MM.1S (cell line): Measurements from ENCODE around the gene UBE2J2.

Experiments used
- DNase-seq: peaks from one replicate; pipeline ENCODE4 v3.0.0-alpha.2; 2015
- H2AFZ ChIP-seq: fragments of 300-600 bp; sonication (generic); 2 replicates; pipeline ENCODE4 v1.6.0; 2016; ENCODE audit warnings: antibody characterized with exemption, low read length
- H3F3A ChIP-seq: fragments of 300-600 bp; sonication (generic); 2 replicates; pipeline ENCODE4 v1.6.1; 2016; ENCODE audit warnings: mild to moderate bottlenecking, antibody characterized with exemption, low read length, moderate library complexity, mixed read lengths; ENCODE audit not compliant: insufficient read depth
- H3K27ac ChIP-seq: fragments of 300-600 bp; sonication (generic); 2 replicates; pipeline ENCODE4 v1.5.1; 2016; ENCODE audit warnings: mild to moderate bottlenecking, low read length
- H3K27me3 ChIP-seq: fragments of 300-600 bp; sonication (generic); replicated peaks from 2 replicates; pipeline ENCODE4 v1.6.0; 2016; ENCODE audit warnings: low read length; ENCODE audit not compliant: insufficient read depth
- H3K36me3 ChIP-seq: fragments of 300-600 bp; sonication (generic); replicated peaks from 2 replicates; pipeline ENCODE4 v1.6.1; 2016; ENCODE audit warnings: mild to moderate bottlenecking, low read length, mixed read lengths; ENCODE audit not compliant: insufficient read depth
- H3K4me1 ChIP-seq: fragments of 300-600 bp; sonication (generic); 2 replicates; pipeline ENCODE4 v1.6.1; 2016; ENCODE audit warnings: low read length, mixed read lengths
- H3K4me2 ChIP-seq: fragments of 300-600 bp; sonication (generic); 2 replicates; pipeline ENCODE4 v1.6.0; 2016; ENCODE audit warnings: low read depth, low read length
- H3K4me3 ChIP-seq: fragments of 300-600 bp; sonication (generic); 2 replicates; pipeline ENCODE4 v1.5.1; 2016; ENCODE audit warnings: low read length, mixed read lengths
- H3K79me2 ChIP-seq: fragments of 300-600 bp; sonication (generic); 2 replicates; pipeline ENCODE4 v1.6.1; 2016; ENCODE audit warnings: mixed run types, low read length, mixed read lengths
- H3K9ac ChIP-seq: fragments of 300-600 bp; sonication (generic); 2 replicates; pipeline ENCODE4 v1.6.1; 2016; ENCODE audit warnings: low read length, mixed read lengths
- H3K9me2 ChIP-seq: fragments of 300-600 bp; sonication (generic); replicated peaks from 2 replicates; pipeline ENCODE4 v1.6.1; 2016; ENCODE audit warnings: mild to moderate bottlenecking, low read length, mixed read lengths; ENCODE audit not compliant: insufficient read depth
- H3K9me3 ChIP-seq: fragments of 300-600 bp; sonication (generic); replicated peaks from 2 replicates; pipeline ENCODE4 v1.6.1; 2016; ENCODE audit warnings: mild to moderate bottlenecking, low read length, mixed read lengths; ENCODE audit not compliant: insufficient read depth
- H4K20me1 ChIP-seq: fragments of 300-600 bp; sonication (generic); 2 replicates; pipeline ENCODE4 v1.6.1; 2016; ENCODE audit warnings: mild to moderate bottlenecking, low read length, moderate library complexity, mixed read lengths; ENCODE audit not compliant: insufficient read depth
- CTCF ChIP-seq: fragments of 300-600 bp; sonication (generic); IDR thresholded peaks from 2 replicates; pipeline ENCODE4 v1.5.1; 2016; ENCODE audit warnings: antibody characterized with exemption, low read length, mixed read lengths
- EZH2 ChIP-seq: fragments of 300-600 bp; sonication (generic); optimal IDR thresholded peaks from 2 replicates; pipeline ENCODE3; 2017; ENCODE audit warnings: low read depth, mild to moderate bottlenecking, antibody characterized with exemption, low read length, mixed read lengths
- EZH2phosphoT487 ChIP-seq: fragments of 300-600 bp; sonication (generic); IDR thresholded peaks from 2 replicates; pipeline ENCODE4 v1.6.1; 2018; ENCODE audit warnings: antibody characterized with exemption, low read length

Gene UBE2J2

GRCh38 chr1:1283821-1284220 is 10.2 kb upstream of the UBE2J2 start:
- Histone ChIP-seq H4K20me1 (no peaks in the 10 kb centered on the region), H3K9me3 (no peaks in the 10 kb centered on the region), H3K36me3 (no peaks in the 10 kb centered on the region), H3K4me1 (no peaks in the 10 kb centered on the region), H3K4me2 (no peak overlapping the region), H2AFZ (no peak overlapping the region), H3K4me3 (no peak overlapping the region), H3F3A (no peaks in the 10 kb centered on the region), H3K79me2 (no peaks in the 10 kb centered on the region), H3K27me3 (peaks cover 59% of the 10 kb centered on the region), H3K9ac (no peak overlapping the region), H3K9me2 (no peaks in the 10 kb centered on the region), H3K27ac (no peak overlapping the region)
- DNase-seq = no peak
- TF ChIP-seq EZH2 (no peak), CTCF (no peak), EZH2phosphoT487 (no peak)

DNA sequence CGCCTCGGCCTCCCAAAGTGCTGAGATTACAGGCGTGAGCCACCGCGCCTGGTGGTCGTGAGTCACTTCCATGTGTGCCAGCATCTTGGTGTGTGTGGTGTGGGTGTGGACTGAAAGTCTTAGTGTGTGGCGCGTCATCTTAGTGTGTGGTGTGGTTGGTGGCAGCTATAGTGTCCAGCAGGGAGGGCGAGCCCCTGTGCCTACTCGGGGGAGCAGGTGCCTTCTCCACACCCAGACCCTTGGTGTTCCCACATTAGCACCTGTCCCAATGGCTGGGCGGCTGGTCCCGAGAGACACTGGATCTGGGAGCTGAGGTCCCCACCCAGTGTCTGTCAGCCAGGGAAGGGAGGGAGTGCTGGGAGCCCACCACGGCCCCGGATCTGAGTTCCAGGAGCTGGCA is 9.3 kb upstream of the UBE2J2 start:
- H3K9ac ChIP-seq = no peak overlapping the region
- no peak overlapping the region for H3K27ac ChIP-seq
- DNase-seq = no peak
- no peak overlapping the region for H3K4me3 ChIP-seq
- no peaks in the 10 kb centered on the region for H3K4me1 ChIP-seq
- no peak overlapping the region for H2AFZ ChIP-seq
- no peaks in the 10 kb centered on the region for H4K20me1 ChIP-seq
- no peaks in the 10 kb centered on the region for H3K36me3 ChIP-seq
- H3K9me3 ChIP-seq = no peaks in the 10 kb centered on the region
- no peak for TF ChIP-seq EZH2phosphoT487
- no peak overlapping the region for H3K4me2 ChIP-seq
- no peaks in the 10 kb centered on the region for H3F3A ChIP-seq
- H3K9me2 ChIP-seq = no peaks in the 10 kb centered on the region
- peaks cover 59% of the 10 kb centered on the region for H3K27me3 ChIP-seq
- no peaks in the 10 kb centered on the region for H3K79me2 ChIP-seq

DNA sequence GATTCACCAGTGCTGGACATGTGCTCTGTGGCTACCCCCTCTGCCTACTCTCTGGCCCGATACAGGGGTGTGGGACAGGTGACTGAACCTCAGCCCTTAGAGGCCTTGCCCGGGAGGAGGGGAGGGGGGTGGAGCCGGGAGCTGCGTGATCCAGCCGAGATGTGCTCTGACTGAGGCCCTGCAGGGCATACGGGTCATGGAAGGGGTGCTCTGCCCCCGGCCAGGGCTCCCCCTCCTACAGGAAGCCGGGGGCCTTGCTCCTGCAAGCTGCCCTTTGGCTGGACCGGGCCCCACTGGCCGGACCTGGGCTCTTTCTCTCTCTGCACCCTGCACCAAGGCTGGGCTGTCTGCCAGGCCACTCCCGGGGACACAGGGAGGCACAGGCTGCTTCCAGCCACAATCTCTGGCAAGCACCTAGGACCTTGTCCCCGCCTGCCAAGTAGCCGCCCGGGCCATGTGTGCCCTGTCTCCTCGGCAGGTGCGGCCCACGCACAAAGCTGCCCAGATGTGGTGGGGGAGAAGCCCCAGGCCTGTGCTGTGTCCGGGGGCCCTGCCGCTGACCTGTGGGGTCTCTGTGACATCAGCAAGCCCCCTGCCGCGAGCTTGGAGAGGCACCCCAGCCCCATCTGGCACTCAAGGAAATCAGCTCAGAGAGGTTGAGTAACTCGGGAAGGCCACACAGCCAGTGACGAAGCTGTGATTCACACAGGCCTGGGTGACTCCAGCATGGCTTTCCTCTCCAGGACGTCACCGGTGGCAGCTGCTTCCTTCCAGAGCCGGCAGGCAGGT is 8.1 kb upstream of the UBE2J2 start:
- H3K27ac ChIP-seq = no peak overlapping the region
- H2AFZ ChIP-seq = no peak overlapping the region

More for the DNA sequence above, 8.1 kb upstream of the UBE2J2 start:
- H3K4me1 ChIP-seq = no peaks in the 10 kb centered on the region
- peaks cover 53% of the 10 kb centered on the region for H3K27me3 ChIP-seq
- no peaks in the 10 kb centered on the region for H3K9me3 ChIP-seq
- no peak overlapping the region for H3K4me2 ChIP-seq
- no peaks in the 10 kb centered on the region for H3K9me2 ChIP-seq
- TF ChIP-seq EZH2 (no peak), EZH2phosphoT487 (no peak), CTCF (no peak)
- H4K20me1 ChIP-seq = no peaks in the 10 kb centered on the region
- H3K4me3 ChIP-seq = no peak overlapping the region
- H3K79me2 ChIP-seq = no peaks in the 10 kb centered on the region
- H3K36me3 ChIP-seq = no peaks in the 10 kb centered on the region
- no peak overlapping the region for H3K9ac ChIP-seq
- DNase-seq = no peak
- no peaks in the 10 kb centered on the region for H3F3A ChIP-seq
